Measurements from ENCODE around the gene RAB11FIP4.

DNA sequence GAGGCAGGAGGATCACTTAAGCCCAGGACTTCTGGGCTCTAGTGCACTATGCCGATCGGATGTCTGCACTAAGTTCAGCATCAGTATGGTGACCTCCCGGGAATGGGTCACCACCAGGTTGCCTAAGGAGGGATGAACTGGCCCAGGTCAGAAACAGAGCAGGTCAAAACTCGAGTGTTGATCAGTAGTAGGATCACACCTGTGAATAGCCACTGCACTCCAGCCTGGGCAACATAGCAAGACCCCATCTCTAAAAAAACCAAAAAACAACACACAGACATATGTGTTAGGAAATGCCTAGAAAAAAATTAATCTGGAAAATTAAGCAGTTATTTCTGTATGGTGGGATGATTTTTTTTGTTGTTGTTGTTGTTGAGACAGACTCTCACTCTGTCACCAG lies 127.0 kb downstream of the RAB11FIP4 start:
- TF ChIP-seq, protein P1, sequence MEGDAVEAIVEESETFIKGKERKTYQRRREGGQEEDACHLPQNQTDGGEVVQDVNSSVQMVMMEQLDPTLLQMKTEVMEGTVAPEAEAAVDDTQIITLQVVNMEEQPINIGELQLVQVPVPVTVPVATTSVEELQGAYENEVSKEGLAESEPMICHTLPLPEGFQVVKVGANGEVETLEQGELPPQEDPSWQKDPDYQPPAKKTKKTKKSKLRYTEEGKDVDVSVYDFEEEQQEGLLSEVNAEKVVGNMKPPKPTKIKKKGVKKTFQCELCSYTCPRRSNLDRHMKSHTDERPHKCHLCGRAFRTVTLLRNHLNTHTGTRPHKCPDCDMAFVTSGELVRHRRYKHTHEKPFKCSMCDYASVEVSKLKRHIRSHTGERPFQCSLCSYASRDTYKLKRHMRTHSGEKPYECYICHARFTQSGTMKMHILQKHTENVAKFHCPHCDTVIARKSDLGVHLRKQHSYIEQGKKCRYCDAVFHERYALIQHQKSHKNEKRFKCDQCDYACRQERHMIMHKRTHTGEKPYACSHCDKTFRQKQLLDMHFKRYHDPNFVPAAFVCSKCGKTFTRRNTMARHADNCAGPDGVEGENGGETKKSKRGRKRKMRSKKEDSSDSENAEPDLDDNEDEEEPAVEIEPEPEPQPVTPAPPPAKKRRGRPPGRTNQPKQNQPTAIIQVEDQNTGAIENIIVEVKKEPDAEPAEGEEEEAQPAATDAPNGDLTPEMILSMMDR (conservative IDR thresholded peaks at IDR 0.05 in 1 of 2, IDR thresholded peaks at IDR 0.05 in 1 of 2; ENCODE audit: low read depth in 1 of 2, low read length in 2 of 2) = no peak
- no peak for TF ChIP-seq EZH2 (IDR thresholded peaks at IDR 0.05; ENCODE audit: low read length, missing control alignments)
